Measurements from ENCODE around the gene NAT14.

Gene NAT14

DNA sequence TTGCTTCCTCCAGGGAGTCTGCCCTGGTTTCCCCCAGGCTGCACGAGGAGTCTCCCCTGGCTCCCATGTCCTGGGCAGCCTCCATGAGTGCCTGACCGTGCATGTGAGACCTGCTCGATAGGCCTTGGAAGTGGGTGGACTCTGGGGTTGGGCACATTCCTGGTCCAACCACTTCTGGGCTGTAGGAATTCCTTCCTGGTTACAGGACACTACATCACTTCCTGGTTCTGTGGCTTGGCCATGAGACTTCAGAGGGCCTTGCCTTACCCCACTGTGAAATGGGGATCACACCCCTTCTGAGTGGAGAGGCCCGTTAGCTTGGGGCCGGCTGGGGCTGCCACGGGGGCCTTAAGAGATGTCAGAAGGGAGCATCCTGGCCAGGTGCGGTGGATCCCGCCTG is 12.5 kb upstream of the NAT14 start:
- DNase-seq: no peak

GRCh38 chr19:55473225-55474012 is 11.6 kb upstream of the NAT14 start:
- DNase-seq: no peak

- DNase-seq: no peak
These were observed 10.4 kb upstream of the NAT14 start for GRCh38 chr19:55474269-55475265.

- DNase-seq: peak; percentile 97 to 99 (median 98)
These were observed 8.8 kb upstream of the NAT14 start, which contains the start of gene ZNF628 for GRCh38 chr19:55476100-55476775. ZNF628 (plus strand) TSS chr19:55476617; CDS start chr19:55479911, 3,294 bp downstream.

- DNase-seq: no peak
These were observed 7.1 kb upstream of the NAT14 start for GRCh38 chr19:55477905-55478304.

DNA sequence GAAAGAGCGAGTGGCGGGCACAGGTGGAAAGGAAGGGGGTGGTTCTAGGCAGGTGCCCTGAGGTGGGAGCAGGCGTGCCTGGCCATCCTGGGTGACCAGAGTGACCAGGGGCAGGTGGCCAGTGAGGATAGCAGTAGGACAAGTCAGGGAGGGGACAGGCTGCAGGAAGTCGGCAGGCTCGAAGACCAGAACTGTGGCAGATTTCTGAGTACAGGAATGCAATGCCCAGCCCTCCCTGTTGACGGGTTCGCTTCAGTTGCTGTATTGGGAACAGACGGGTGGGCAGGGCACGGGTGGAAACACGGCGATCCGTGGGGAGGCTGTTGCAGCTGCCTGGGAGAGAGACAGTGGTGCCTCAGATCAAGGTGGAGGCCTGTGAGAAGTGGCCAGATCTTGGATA is 6.6 kb upstream of the NAT14 start:
- DNase-seq: no peak

- DNase-seq: no peak
These were observed 5.9 kb upstream of the NAT14 start for GRCh38 chr19:55479045-55479444.

GRCh38 chr19:55479451-55480230 is 5.3 kb upstream of the NAT14 start:
- DNase-seq: no peak

DNA sequence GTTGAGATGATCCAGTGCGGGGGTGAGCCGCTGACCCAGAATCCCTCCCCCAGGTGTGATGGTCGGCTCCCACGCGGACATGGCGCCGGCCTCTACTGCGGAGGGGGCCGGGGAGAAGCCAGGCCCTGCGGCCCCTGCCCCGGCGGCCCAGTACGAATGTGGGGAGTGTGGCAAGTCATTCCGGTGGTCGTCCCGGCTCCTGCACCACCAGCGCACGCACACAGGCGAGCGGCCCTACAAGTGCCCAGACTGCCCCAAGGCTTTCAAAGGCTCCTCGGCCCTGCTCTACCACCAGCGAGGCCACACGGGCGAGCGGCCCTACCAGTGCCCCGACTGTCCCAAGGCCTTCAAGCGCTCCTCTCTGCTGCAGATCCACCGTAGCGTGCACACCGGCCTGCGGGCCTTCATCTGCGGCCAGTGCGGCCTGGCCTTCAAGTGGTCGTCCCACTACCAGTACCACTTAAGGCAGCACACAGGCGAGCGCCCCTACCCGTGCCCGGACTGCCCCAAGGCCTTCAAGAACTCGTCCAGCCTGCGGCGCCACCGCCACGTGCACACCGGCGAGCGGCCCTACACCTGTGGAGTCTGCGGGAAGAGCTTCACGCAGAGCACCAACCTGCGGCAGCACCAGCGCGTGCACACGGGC is 3.7 kb upstream of the NAT14 start:
- DNase-seq: no peak

DNA sequence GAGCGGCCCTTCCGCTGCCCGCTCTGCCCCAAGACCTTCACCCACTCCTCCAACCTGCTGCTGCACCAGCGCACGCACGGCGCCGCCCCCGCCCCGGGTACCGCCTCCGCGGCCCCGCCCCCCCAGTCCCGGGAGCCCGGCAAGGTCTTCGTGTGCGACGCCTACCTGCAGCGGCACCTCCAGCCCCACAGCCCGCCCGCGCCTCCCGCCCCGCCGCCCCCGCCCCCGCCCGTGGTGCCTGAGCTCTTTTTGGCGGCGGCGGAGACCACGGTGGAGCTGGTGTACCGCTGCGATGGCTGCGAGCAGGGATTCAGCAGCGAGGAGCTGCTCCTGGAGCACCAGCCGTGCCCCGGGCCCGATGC is 3.2 kb upstream of the NAT14 start:
- no peak for DNase-seq

DNA sequence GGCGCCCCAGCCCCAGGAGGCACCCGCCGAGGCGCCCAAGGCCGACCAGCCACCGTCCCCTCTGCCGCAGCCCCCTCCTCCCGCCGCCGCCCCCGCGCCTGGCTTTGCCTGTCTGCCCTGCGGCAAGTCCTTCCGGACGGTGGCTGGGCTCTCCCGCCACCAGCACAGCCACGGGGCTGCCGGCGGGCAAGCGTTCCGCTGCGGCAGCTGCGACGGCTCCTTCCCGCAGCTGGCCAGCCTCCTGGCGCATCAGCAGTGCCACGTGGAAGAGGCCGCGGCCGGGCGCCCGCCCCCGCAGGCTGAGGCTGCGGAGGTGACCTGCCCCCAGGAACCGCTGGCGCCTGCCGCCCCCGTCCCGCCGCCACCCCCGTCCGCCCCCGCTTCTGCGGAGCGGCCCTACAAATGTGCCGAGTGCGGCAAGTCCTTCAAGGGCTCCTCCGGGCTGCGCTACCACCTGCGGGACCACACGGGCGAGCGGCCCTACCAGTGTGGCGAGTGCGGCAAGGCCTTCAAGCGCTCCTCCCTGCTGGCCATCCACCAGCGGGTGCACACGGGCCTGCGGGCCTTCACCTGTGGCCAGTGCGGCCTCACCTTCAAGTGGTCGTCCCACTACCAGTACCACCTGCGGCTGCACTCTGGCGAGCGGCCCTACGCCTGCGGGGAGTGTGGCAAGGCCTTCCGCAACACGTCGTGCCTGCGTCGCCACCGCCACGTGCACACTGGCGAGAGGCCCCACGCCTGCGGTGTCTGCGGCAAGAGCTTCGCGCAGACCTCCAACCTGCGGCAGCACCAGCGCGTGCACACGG is 2.6 kb upstream of the NAT14 start:
- DNase-seq: no peak

DNA sequence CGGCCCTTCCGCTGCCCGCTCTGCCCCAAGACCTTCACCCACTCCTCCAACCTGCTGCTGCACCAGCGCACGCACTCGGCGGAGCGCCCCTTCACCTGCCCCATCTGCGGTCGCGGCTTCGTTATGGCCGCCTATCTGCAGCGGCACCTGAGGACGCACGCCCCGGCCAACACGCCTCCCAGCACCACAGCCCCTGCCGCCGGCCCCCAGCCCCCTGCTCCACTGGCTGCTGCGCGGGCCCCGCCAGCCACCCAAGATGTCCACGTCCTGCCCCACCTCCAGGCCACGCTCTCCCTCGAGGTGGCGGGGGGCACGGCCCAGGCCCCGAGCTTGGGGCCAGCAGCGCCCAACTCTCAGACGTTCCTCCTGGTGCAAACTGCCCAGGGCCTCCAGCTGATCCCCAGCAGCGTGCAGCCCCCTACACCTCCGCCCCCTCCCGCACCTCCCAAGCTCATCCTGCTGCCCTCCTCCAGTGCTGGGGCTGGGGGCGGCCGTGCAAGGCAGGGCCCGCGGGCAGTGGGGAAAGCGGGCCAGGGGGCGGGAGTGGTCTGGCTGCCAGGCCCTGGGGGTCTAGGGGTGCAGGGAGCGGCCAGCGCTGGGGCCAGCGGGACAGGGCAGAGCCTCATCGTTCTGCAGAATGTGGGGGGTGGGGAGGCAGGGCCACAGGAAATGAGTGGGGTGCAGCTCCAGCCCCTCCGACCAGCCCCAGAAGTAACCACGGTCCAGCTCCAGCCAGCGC is 1.9 kb upstream of the NAT14 start:
- no peak for DNase-seq

GRCh38 chr19:55483706-55484592 is 1.0 kb upstream of the NAT14 start:
- DNase-seq: no peak

- peak in 2 of 3 experiments; percentile 35 to 58 for DNase-seq
These were observed 537 bp downstream of the NAT14 start for GRCh38 chr19:55485439-55486011.

GRCh38 chr19:55486043-55486970 is 1.3 kb downstream of the NAT14 start:
- DNase-seq: no peak

DNA sequence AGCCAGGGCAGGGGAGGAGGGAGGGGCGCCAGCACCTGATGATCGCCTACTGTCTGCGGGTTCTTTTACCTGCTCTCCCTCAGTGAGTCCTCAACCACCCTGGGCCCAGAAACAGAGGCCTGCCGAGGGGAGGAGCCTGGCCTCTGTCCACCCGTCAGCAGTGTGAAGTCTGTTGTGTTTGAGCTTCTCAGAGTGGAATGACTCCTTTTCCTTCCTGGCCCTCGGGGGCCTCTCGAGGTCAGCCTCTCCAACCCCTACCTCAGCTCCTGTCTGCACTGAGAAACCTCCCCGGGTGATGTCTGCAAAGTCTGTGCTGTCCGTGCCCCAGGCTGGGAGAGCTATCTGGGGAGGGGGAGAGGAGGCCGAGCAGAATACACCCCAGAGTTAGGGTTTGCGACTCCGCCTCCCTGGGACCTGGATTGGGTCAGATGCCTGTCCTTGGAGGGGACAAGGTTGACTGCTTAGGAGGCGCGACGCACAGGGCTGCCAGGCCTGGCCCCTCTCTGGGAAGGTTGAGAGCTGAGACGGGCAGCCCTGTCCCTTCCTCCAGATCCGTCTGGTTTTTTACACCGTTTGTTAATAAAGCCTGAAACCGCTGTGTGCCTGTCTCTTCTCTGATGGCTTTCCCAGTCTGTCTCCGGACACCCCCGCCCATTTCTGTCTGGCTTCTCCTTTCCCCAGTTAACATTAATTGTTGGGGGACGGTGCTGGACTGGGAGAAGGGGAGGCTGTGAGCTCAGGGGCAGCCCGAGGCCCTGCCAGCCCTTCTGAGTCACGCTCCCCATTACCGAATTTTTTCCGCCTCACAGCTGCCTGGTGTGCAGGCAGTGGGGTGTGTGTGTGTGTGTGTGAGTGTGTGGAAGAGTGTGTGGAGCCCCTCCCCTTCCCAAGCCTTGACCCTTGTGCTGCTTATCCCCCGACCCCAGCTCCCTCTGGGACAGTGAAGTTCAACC is 2.3 kb downstream of the NAT14 start:
- DNase-seq: peak in 1 of 3 experiments; percentile 14
